Suprapubic skin (tissue), 4 donors: ENCODE data around the gene ROBO2. TPM values are rescaled to one million over a fixed set of nuclear protein-coding genes. Genes with fewer than 3 reads are reported as not detected.

Experiments
- DNase-seq, 2 donors: peaks; one replicate each; pipeline ENCODE4 v3.0.0-alpha.2; 2019; ENCODE audit warnings: low spot score in 2 of 2
- H3K27ac ChIP-seq: fragments of 200-600 bp; sonication (generic); one replicate; pipeline ENCODE4 v1.5.1; 2019
- H3K27me3 ChIP-seq: fragments of 200-600 bp; sonication (generic); one replicate; pipeline ENCODE4 v1.5.1; 2019
- H3K36me3 ChIP-seq: fragments of 200-600 bp; sonication (generic); one replicate; pipeline ENCODE4 v1.5.1; 2019
- H3K4me1 ChIP-seq: fragments of 200-600 bp; sonication (generic); one replicate; pipeline ENCODE4 v1.5.1; 2019
- H3K4me3 ChIP-seq: fragments of 200-600 bp; sonication (generic); one replicate; pipeline ENCODE4 v1.5.1; 2019; ENCODE audit warnings: mild to moderate bottlenecking
- H3K9me3 ChIP-seq: fragments of 200-600 bp; sonication (generic); one replicate; pipeline ENCODE4 v1.5.1; 2019
- EP300 ChIP-seq: sonication (generic); formaldehyde crosslinking; IDR thresholded peaks from one replicate; pipeline ENCODE4 v1.6.1; 2017; ENCODE audit warnings: antibody characterized with exemption
- POLR2A ChIP-seq, 2 donors: fragments of 450-650 bp; IDR thresholded peaks; one replicate each; pipeline ENCODE4 v1.6.1; 2017; ENCODE audit warnings: antibody characterized with exemption in 2 of 2, mild to moderate bottlenecking in 2 of 2, moderate library complexity in 2 of 2
- POLR2AphosphoS5 ChIP-seq, 3 donors: sonication (generic); formaldehyde crosslinking; IDR thresholded peaks; one replicate each; pipeline ENCODE4 v1.6.1; 2017; ENCODE audit warnings: antibody characterized with exemption in 3 of 3
- WGBS: methylation state at CpG from one replicate; pipeline ENCODE4 v1.1.5; 2018; 5-methylcytosine and 5-hydroxymethylcytosine counted together
- total RNA-seq, 4 donors: library from RNA; depleted of rRNA; stranded (reverse); fragments of >200 nt; gene quantifications; one replicate each; pipeline ENCODE4 v1.1.0, GENCODE V29; 2016
- TF ChIP-seq, protein P1 (sequence below), 2 donors: fragments of 200-600 bp in 1 of 2; fragments of 450-650 bp in 1 of 2; sonication (generic) in 1 of 2; IDR thresholded peaks; one replicate each; pipeline ENCODE4 v1.5.1; 2016 to 2019; ENCODE audit warnings: antibody characterized with exemption in 2 of 2, mild to moderate bottlenecking in 1 of 2, moderate library complexity in 1 of 2

The ROBO2 gene
- total RNA-seq, 4 donors from 2014 or later: 0.95 to 6.7 (median 2.2) TPM

DNA sequence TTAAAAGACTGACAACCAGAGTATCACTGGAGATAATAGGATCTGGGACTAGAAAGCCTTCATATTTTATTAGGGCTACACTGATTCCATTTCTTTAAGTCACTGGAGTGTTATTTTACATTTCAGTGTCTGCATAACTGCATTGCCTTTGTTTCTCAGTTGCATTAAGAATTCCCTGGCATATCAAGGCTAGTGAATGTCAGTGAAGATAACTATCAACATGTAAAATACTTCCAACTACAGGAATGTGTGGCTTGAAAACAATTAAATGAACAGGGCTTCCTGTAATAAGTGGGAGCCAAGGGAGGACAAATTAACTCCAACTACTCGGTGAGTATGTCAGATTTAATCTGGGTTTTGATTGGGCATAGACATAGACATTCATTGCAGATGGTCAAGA is 628.5 kb downstream of the ROBO2 start:
- TF ChIP-seq POLR2A (IDR thresholded peaks at IDR 0.05) (no peak), POLR2AphosphoS5 (IDR thresholded peaks at IDR 0.05) (no peak), EP300 (no peak)
- TF ChIP-seq, protein P1, sequence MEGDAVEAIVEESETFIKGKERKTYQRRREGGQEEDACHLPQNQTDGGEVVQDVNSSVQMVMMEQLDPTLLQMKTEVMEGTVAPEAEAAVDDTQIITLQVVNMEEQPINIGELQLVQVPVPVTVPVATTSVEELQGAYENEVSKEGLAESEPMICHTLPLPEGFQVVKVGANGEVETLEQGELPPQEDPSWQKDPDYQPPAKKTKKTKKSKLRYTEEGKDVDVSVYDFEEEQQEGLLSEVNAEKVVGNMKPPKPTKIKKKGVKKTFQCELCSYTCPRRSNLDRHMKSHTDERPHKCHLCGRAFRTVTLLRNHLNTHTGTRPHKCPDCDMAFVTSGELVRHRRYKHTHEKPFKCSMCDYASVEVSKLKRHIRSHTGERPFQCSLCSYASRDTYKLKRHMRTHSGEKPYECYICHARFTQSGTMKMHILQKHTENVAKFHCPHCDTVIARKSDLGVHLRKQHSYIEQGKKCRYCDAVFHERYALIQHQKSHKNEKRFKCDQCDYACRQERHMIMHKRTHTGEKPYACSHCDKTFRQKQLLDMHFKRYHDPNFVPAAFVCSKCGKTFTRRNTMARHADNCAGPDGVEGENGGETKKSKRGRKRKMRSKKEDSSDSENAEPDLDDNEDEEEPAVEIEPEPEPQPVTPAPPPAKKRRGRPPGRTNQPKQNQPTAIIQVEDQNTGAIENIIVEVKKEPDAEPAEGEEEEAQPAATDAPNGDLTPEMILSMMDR (IDR thresholded peaks at IDR 0.05): no peak
- H3K9me3 ChIP-seq: no peaks in the 10 kb centered on the region
- no peaks in the 10 kb centered on the region for H3K36me3 ChIP-seq
- H3K4me1 ChIP-seq: no peaks in the 10 kb centered on the region
- no peak overlapping the region for H3K27ac ChIP-seq
- 33% methylated on average over 1 of the region's 1 CpG for WGBS
- no peak overlapping the region for H3K4me3 ChIP-seq
- no peak for DNase-seq
- H3K27me3 ChIP-seq: no peaks in the 10 kb centered on the region

- no peak overlapping the region for H3K27ac ChIP-seq
- TF ChIP-seq POLR2A (IDR thresholded peaks at IDR 0.05) (no peak), EP300 (no peak), POLR2AphosphoS5 (IDR thresholded peaks at IDR 0.05) (no peak)
- TF ChIP-seq, protein P1 (IDR thresholded peaks at IDR 0.05): no peak
- WGBS: 79% methylated on average over 2 of the region's 2 CpGs
- no peaks in the 10 kb centered on the region for H3K4me1 ChIP-seq
- no peaks in the 10 kb centered on the region for H3K9me3 ChIP-seq
- H3K4me3 ChIP-seq: no peak overlapping the region
- no peak for DNase-seq
- H3K36me3 ChIP-seq: no peaks in the 10 kb centered on the region
- H3K27me3 ChIP-seq: no peaks in the 10 kb centered on the region
Observed at GRCh38 chr3:77672016-77672415, 632.1 kb downstream of the ROBO2 start.

DNA sequence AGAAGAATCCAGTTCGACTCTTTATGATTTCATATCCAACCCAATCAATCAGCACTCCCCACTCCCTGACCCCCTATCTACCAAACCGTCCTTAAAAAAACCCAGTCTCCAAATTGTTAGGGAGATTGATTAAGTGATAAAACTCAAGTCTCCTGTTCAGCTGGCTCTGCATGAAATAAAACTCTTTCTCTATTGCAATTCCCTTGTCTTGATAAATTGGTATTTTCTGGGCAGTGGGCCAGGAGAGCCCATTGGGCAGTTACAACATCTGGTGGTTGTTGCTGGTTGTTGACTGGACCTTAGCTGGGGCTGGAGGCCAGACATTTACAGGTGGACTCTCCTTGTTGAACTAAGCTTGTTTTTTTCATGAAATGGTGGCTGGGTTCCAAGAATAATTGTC is 642.3 kb downstream of the ROBO2 start:
- no peak for DNase-seq
- TF ChIP-seq POLR2AphosphoS5 (IDR thresholded peaks at IDR 0.05) (no peak), POLR2A (IDR thresholded peaks at IDR 0.05) (no peak), EP300 (no peak)
- TF ChIP-seq, protein P1 (IDR thresholded peaks at IDR 0.05): no peak
- H3K4me1 ChIP-seq: no peaks in the 10 kb centered on the region
- WGBS: 79% methylated on average over 2 of the region's 2 CpGs
- no peak overlapping the region for H3K27ac ChIP-seq
- H3K27me3 ChIP-seq: no peaks in the 10 kb centered on the region
- no peak overlapping the region for H3K4me3 ChIP-seq
- no peaks in the 10 kb centered on the region for H3K36me3 ChIP-seq
- H3K9me3 ChIP-seq: peaks cover 10% of the 10 kb centered on the region

- no peak for TF ChIP-seq EP300
- TF ChIP-seq, protein P1 (IDR thresholded peaks at IDR 0.05): no peak
- no peak for TF ChIP-seq POLR2AphosphoS5 (IDR thresholded peaks at IDR 0.05)
- TF ChIP-seq POLR2A (IDR thresholded peaks at IDR 0.05): no peak
- H3K27me3 ChIP-seq: no peaks in the 10 kb centered on the region
- H3K9me3 ChIP-seq: peaks cover 10% of the 10 kb centered on the region
- no peak for DNase-seq
- H3K27ac ChIP-seq: no peak overlapping the region
- no peaks in the 10 kb centered on the region for H3K4me1 ChIP-seq
- no peak overlapping the region for H3K4me3 ChIP-seq
- H3K36me3 ChIP-seq: no peaks in the 10 kb centered on the region
Observed at GRCh38 chr3:77684115-77684514, 644.2 kb downstream of the ROBO2 start.

DNA sequence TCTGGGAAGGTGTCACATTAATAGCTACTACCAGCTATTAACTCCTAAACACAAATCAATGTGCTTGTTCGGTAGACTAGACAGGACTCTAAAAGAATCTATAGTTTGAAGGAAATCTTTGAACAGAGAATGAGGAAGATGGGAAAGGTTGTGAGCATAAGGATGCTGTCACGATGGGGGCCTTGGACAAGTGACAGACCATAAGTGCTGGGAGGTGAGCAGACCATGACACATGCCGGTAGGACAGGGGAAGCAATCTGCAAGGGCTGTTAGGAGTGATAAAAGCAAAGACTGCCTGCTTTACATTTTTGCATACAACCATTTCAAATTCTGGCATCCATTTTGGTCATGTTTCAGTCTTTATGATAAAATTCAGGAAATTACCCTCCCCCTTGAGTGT is 645.8 kb downstream of the ROBO2 start:
- 85% methylated on average over 3 of the region's 3 CpGs for WGBS
- no peak for DNase-seq
- no peaks in the 10 kb centered on the region for H3K4me1 ChIP-seq
- TF ChIP-seq POLR2AphosphoS5 (IDR thresholded peaks at IDR 0.05) (no peak), EP300 (no peak), POLR2A (IDR thresholded peaks at IDR 0.05) (no peak)
- TF ChIP-seq, protein P1 (IDR thresholded peaks at IDR 0.05): no peak
- no peak overlapping the region for H3K4me3 ChIP-seq
- H3K36me3 ChIP-seq: no peaks in the 10 kb centered on the region
- H3K9me3 ChIP-seq: peaks cover 10% of the 10 kb centered on the region
- H3K27ac ChIP-seq: no peak overlapping the region
- H3K27me3 ChIP-seq: no peaks in the 10 kb centered on the region
